SKM-1 treated with dmso at 0.1 percent for 144 hours (cell line): ENCODE measurements around the gene KRTAP10-10.
"Not testable (repeated sequence)": the region's sequence is repeated elsewhere in the genome, so short reads cannot be mapped to it uniquely, and the experiment has no call there.

Experiments
- DNase-seq: peaks from one replicate; lab custom pipeline; 2025; ENCODE audit not compliant: unreplicated experiment; lab: John Stamatoyannopoulos, UW

KRTAP10-10 gene

GRCh38 chr21:44649521-44650100 is 12.5 kb downstream of the KRTAP10-10 start:
- DNase-seq = no peak

- DNase-seq = no peak
These were observed 13.3 kb downstream of the KRTAP10-10 start for GRCh38 chr21:44650265-44650972.

GRCh38 chr21:44650973-44651675 is 14.0 kb downstream of the KRTAP10-10 start:
- no peak for DNase-seq

- DNase-seq = no peak
These were observed 16.0 kb downstream of the KRTAP10-10 start for GRCh38 chr21:44653123-44653522.

GRCh38 chr21:44653656-44654575 is 16.8 kb downstream of the KRTAP10-10 start:
- DNase-seq = no peak

- no peak for DNase-seq
These were observed 17.5 kb downstream of the KRTAP10-10 start, which contains the start of gene KRTAP12-4 for GRCh38 chr21:44654576-44655175. Gene KRTAP12-4, minus strand, starts transcription at chr21:44654659. Its CDS starts 45 bp downstream, at chr21:44654614.

GRCh38 chr21:44656868-44657267 is 19.7 kb downstream of the KRTAP10-10 start:
- no peak for DNase-seq

- no peak for DNase-seq
These were observed 20.7 kb downstream of the KRTAP10-10 start, which contains the start of gene KRTAP12-3 for GRCh38 chr21:44657635-44658540. Gene KRTAP12-3, plus strand, starts transcription at chr21:44657932. Its CDS starts 48 bp downstream, at chr21:44657980.

GRCh38 chr21:44658541-44658910 is 21.4 kb downstream of the KRTAP10-10 start:
- DNase-seq = no peak

GRCh38 chr21:44658913-44659595 is 21.9 kb downstream of the KRTAP10-10 start:
- no peak for DNase-seq

- DNase-seq = not testable (repeated sequence)
These were observed 24.4 kb downstream of the KRTAP10-10 start for GRCh38 chr21:44661567-44661966.

- DNase-seq = no peak
These were observed 27.5 kb downstream of the KRTAP10-10 start for GRCh38 chr21:44664691-44665090.

GRCh38 chr21:44666401-44667320 is 29.5 kb downstream of the KRTAP10-10 start, which contains the start of gene KRTAP12-2:
Gene KRTAP12-2, minus strand, starts transcription at chr21:44666927. Its CDS starts 41 bp downstream, at chr21:44666886.
- DNase-seq = no peak

- DNase-seq = no peak
These were observed 30.5 kb downstream of the KRTAP10-10 start for GRCh38 chr21:44667612-44668011.

- no peak for DNase-seq
These were observed 33.7 kb downstream of the KRTAP10-10 start for GRCh38 chr21:44670642-44671432.

- no peak for DNase-seq
These were observed 34.8 kb downstream of the KRTAP10-10 start for GRCh38 chr21:44671911-44672310.

GRCh38 chr21:44677881-44678280 is 40.7 kb downstream of the KRTAP10-10 start:
- no peak for DNase-seq
